Astrocyte (in vitro differentiated cells and primary cell): Measurements from ENCODE around the gene RAB21. TPM values are rescaled to one million over a fixed set of nuclear protein-coding genes. Genes with fewer than 3 reads are reported as not detected.
A peak's percentile ranks its signal among the peaks of the same experiment; 100 is the strongest.

Experiments
- DNase-seq: peaks from one replicate; pipeline ENCODE4 v3.0.0-alpha.2; 2010; ENCODE audit warnings: low read depth
- FAIRE-seq: peaks from 2 replicates; lab custom pipeline; 2011; peaks lifted over from hg19 to GRCh38; lab: Jason Lieb, UNC
- H2AFZ ChIP-seq: 2 replicates; pipeline ENCODE4 v1.6.0; 2012; ENCODE audit warnings: low read depth, low read length, inconsistent platforms
- H3K27ac ChIP-seq: 2 replicates; pipeline ENCODE4 v1.5.1; 2011; ENCODE audit warnings: low read depth, low read length, inconsistent platforms
- H3K27me3 ChIP-seq: 2 replicates; pipeline ENCODE4 v1.6.0; 2011; ENCODE audit warnings: low read length, inconsistent platforms; ENCODE audit not compliant: insufficient read depth
- H3K36me3 ChIP-seq: 2 replicates; pipeline ENCODE4 v1.5.1; 2011; ENCODE audit warnings: low read length, inconsistent platforms; ENCODE audit not compliant: insufficient read depth
- H3K4me1 ChIP-seq: 2 replicates; pipeline ENCODE4 v1.5.1; 2011; ENCODE audit warnings: low read length, inconsistent platforms; ENCODE audit not compliant: insufficient read depth
- H3K4me2 ChIP-seq: 2 replicates; pipeline ENCODE4 v1.6.0; 2012; ENCODE audit warnings: low read length, inconsistent platforms
- H3K4me3 ChIP-seq: 2 replicates; pipeline ENCODE4 v1.5.1; 2011; ENCODE audit warnings: low read depth, mild to moderate bottlenecking, low read length, inconsistent platforms; ENCODE audit not compliant: insufficient read depth
- H3K79me2 ChIP-seq: 2 replicates; pipeline ENCODE4 v1.6.0; 2012; ENCODE audit warnings: mild to moderate bottlenecking, low read length, inconsistent platforms; ENCODE audit not compliant: insufficient read depth
- H3K9ac ChIP-seq: 2 replicates; pipeline ENCODE4 v1.6.0; 2012; ENCODE audit warnings: mild to moderate bottlenecking, low read length, inconsistent platforms
- H3K9me3 ChIP-seq: 2 replicates; pipeline ENCODE4 v1.5.1; 2012; ENCODE audit warnings: low read depth, mild to moderate bottlenecking, low read length, inconsistent platforms; ENCODE audit not compliant: insufficient read depth
- H4K20me1 ChIP-seq: 2 replicates; pipeline ENCODE4 v1.6.0; 2012; ENCODE audit warnings: low read length, inconsistent platforms; ENCODE audit not compliant: insufficient read depth
- H3K27ac Mint-ChIP-seq: one replicate; pipeline ENCODE4 v1.8.0; 2021; ENCODE audit warnings: mild to moderate bottlenecking, mixed read lengths; ENCODE audit not compliant: unreplicated experiment
- H3K27me3 Mint-ChIP-seq: one replicate; pipeline ENCODE4 v1.8.0; 2021; ENCODE audit warnings: low read depth, mixed read lengths; ENCODE audit not compliant: unreplicated experiment
- H3K36me3 Mint-ChIP-seq: one replicate; pipeline ENCODE4 v1.8.0; 2021; ENCODE audit warnings: low read depth, mixed read lengths; ENCODE audit not compliant: unreplicated experiment
- H3K4me1 Mint-ChIP-seq: one replicate; pipeline ENCODE4 v1.8.0; 2021; ENCODE audit warnings: low read depth, mixed read lengths; ENCODE audit not compliant: unreplicated experiment
- H3K4me3 Mint-ChIP-seq: one replicate; pipeline ENCODE4 v1.8.0; 2021; ENCODE audit warnings: mild to moderate bottlenecking, moderate library complexity, mixed read lengths; ENCODE audit not compliant: unreplicated experiment
- H3K9me3 Mint-ChIP-seq: one replicate; pipeline ENCODE4 v1.8.0; 2021; ENCODE audit warnings: mild to moderate bottlenecking, mixed read lengths; ENCODE audit not compliant: unreplicated experiment
- CTCF ChIP-seq: IDR thresholded peaks from 2 replicates; pipeline ENCODE4 v1.5.1; 2011; ENCODE audit warnings: low read depth, mild to moderate bottlenecking, inconsistent platforms, low read length, moderate library complexity; ENCODE audit not compliant: insufficient read depth
- EZH2 ChIP-seq: IDR thresholded peaks from 2 replicates; pipeline ENCODE4 v1.6.1; 2012; ENCODE audit warnings: mild to moderate bottlenecking, low read length, inconsistent platforms; ENCODE audit not compliant: insufficient read depth
- total RNA-seq: library from RNA; stranded (reverse); gene quantifications from 2 replicates; pipeline ENCODE4 v1.2.1, GENCODE V29; 2021

Gene RAB21
- total RNA-seq, 1 donor from 2014 or later: 88.5 TPM

GRCh38 chr12:71772735-71773134, 18.1 kb downstream of the RAB21 start:
- Histone ChIP-seq H3K4me2 (no peak overlapping the region), H4K20me1 (peaks cover 31% of the 10 kb centered on the region), H3K4me1 (no peaks in the 10 kb centered on the region), H3K9ac (no peak overlapping the region), H3K27ac (no peak overlapping the region), H3K79me2 (peaks cover 42% of the 10 kb centered on the region), H2AFZ (no peak overlapping the region), H3K9me3 (no peaks in the 10 kb centered on the region), H3K36me3 (peaks cover 8% of the 10 kb centered on the region), H3K4me3 (no peak overlapping the region), H3K27me3 (no peaks in the 10 kb centered on the region)
- Mint-ChIP-seq H3K4me1 (peaks cover 6% of the 10 kb centered on the region), H3K4me3 (no peak overlapping the region), H3K36me3 (peaks cover 9% of the 10 kb centered on the region), H3K27ac (peak overlapping the region; percentile 14), H3K9me3 (no peaks in the 10 kb centered on the region), H3K27me3 (no peaks in the 10 kb centered on the region)
- DNase-seq: no peak
- FAIRE-seq: no peak
- TF ChIP-seq EZH2 (no peak), CTCF (no peak)

GRCh38 chr12:71780237-71780822, 25.7 kb downstream of the RAB21 start:
- Histone ChIP-seq H3K27me3 (no peaks in the 10 kb centered on the region), H3K79me2 (peaks cover 3% of the 10 kb centered on the region), H3K4me3 (no peak overlapping the region), H3K27ac (no peak overlapping the region), H4K20me1 (peaks cover 4% of the 10 kb centered on the region), H3K4me1 (no peaks in the 10 kb centered on the region), H3K4me2 (no peak overlapping the region), H3K36me3 (peaks cover 13% of the 10 kb centered on the region), H3K9ac (no peak overlapping the region), H2AFZ (no peak overlapping the region), H3K9me3 (no peaks in the 10 kb centered on the region)
- DNase-seq (no peak), FAIRE-seq (no peak)
- no peak overlapping the region for H3K4me3 Mint-ChIP-seq
- H3K9me3 Mint-ChIP-seq: no peaks in the 10 kb centered on the region
- H3K4me1 Mint-ChIP-seq: peaks cover 6% of the 10 kb centered on the region
- no peaks in the 10 kb centered on the region for H3K36me3 Mint-ChIP-seq
- TF ChIP-seq CTCF (peak; percentile 83), EZH2 (no peak)
- H3K27ac Mint-ChIP-seq: no peak overlapping the region
- no peaks in the 10 kb centered on the region for H3K27me3 Mint-ChIP-seq

- no peak for FAIRE-seq
- Histone ChIP-seq H3K79me2 (peaks cover 3% of the 10 kb centered on the region), H3K27ac (no peak overlapping the region)
These were observed 27.4 kb downstream of the RAB21 start for GRCh38 chr12:71782017-71782416.

More at GRCh38 chr12:71782017-71782416, 27.4 kb downstream of the RAB21 start:
- Histone ChIP-seq H3K36me3 (peaks cover 26% of the 10 kb centered on the region), H3K4me3 (no peak overlapping the region), H2AFZ (no peak overlapping the region), H3K9me3 (no peaks in the 10 kb centered on the region), H3K4me2 (no peak overlapping the region), H3K4me1 (no peaks in the 10 kb centered on the region), H3K9ac (no peak overlapping the region), H4K20me1 (peaks cover 4% of the 10 kb centered on the region), H3K27me3 (no peaks in the 10 kb centered on the region)
- Mint-ChIP-seq H3K27ac (no peak overlapping the region), H3K9me3 (no peaks in the 10 kb centered on the region), H3K4me1 (peaks cover 11% of the 10 kb centered on the region), H3K36me3 (no peaks in the 10 kb centered on the region), H3K27me3 (no peaks in the 10 kb centered on the region), H3K4me3 (no peak overlapping the region)
- TF ChIP-seq CTCF: no peak
- no peak for TF ChIP-seq EZH2
- DNase-seq: no peak
